Calu3 (cell line): ENCODE measurements around the gene SLC4A5. TPM values are rescaled to one million over a fixed set of nuclear protein-coding genes. Genes with fewer than 3 reads are reported as not detected.

ENCODE experiments used
- BruUV-seq: library from RNA; stranded (reverse); fragments of 400-500 nt; replicated peaks from 2 replicates; lab custom pipeline; 2021; lab: Mats Ljungman, UMichigan
- CTCF ChIA-PET: fragments of 300-600 bp; sonication (Branson Sonifier 250); formaldehyde crosslinking; loops from one replicate; lab custom pipeline; 2022; ENCODE audit warnings: antibody characterized with exemption; lab: Charles Lee
- DNase-seq: peaks from one replicate; pipeline ENCODE4 v3.0.0; 2022
- H3K27ac Mint-ChIP-seq: one replicate; pipeline ENCODE4 v1.8.0; 2022; ENCODE audit warnings: mixed read lengths; ENCODE audit not compliant: unreplicated experiment
- H3K27me3 Mint-ChIP-seq: one replicate; pipeline ENCODE4 v1.8.0; 2022; ENCODE audit warnings: mixed read lengths; ENCODE audit not compliant: unreplicated experiment
- H3K36me3 Mint-ChIP-seq: one replicate; pipeline ENCODE4 v1.8.0; 2022; ENCODE audit warnings: mild to moderate bottlenecking, moderate library complexity, mixed read lengths; ENCODE audit not compliant: insufficient read depth, unreplicated experiment
- H3K4me1 Mint-ChIP-seq: one replicate; pipeline ENCODE4 v1.8.0; 2022; ENCODE audit warnings: mild to moderate bottlenecking, low read depth, mixed read lengths; ENCODE audit not compliant: unreplicated experiment
- H3K4me3 Mint-ChIP-seq: one replicate; pipeline ENCODE4 v1.8.0; 2022; ENCODE audit warnings: mild to moderate bottlenecking, low read depth, moderate library complexity, mixed read lengths; ENCODE audit not compliant: unreplicated experiment
- H3K9me3 Mint-ChIP-seq: one replicate; pipeline ENCODE4 v1.8.0; 2022; ENCODE audit warnings: low read depth, mixed read lengths; ENCODE audit not compliant: unreplicated experiment
- CTCF ChIP-seq: fragments of 200-600 bp; IDR thresholded peaks from one replicate; pipeline ENCODE4 v1.8.0; 2022; ENCODE audit warnings: antibody characterized with exemption; ENCODE audit not compliant: unreplicated experiment
- intact Hi-C: fragments of 100-400 bp; cut with micrococcal nuclease; formaldehyde crosslinking; loops from one replicate; pipeline ENCODE4 v1.10.0; 2022; ENCODE audit not compliant: unreplicated experiment
- total RNA-seq: library from RNA; stranded (reverse); gene quantifications from 2 replicates; pipeline ENCODE4 v1.2.3, GENCODE V29; 2022

The SLC4A5 gene
- total RNA-seq, 1 experiment from 2014 or later: 7.0 TPM

DNA sequence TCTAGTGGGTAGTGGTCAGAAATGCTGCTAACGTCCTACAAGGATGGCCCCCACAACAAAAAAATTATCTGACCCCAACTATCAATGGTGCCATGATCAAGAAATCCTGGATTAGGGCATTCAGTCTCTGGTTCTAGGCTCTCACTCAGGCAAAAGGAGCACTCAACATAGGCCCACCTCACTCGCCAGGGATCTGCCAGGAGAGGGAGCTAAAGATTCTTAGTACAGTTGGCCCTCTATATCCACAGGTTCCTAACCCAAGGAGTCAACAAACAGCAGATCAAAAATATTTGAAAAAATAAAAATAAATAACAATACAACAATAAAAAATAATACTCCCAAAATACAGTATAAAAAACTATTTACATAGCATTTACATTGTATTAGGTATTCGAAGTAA, 10.0 kb downstream of the SLC4A5 start:
- BruUV-seq: no TSS peak
- Mint-ChIP-seq H3K4me3 (no peak overlapping the region), H3K9me3 (no peaks in the 10 kb centered on the region), H3K27ac (no peak overlapping the region), H3K36me3 (no peaks in the 10 kb centered on the region), H3K27me3 (no peaks in the 10 kb centered on the region), H3K4me1 (no peaks in the 10 kb centered on the region)
- intact Hi-C loops: loop anchor here (10.0 kb wide), 1 partner anchor 202 kb away; no protein-coding TSS in a partner anchor
- TF ChIP-seq CTCF: no peak
- CTCF ChIA-PET: no interaction called here
- DNase-seq: peak; percentile 22

GRCh38 chr2:74332550-74333174, 10.6 kb downstream of the SLC4A5 start:
- intact Hi-C loops: loop anchor here (10.0 kb wide), 1 partner anchor 202 kb away; no protein-coding TSS in a partner anchor
- Mint-ChIP-seq H3K36me3 (no peaks in the 10 kb centered on the region), H3K27me3 (no peaks in the 10 kb centered on the region), H3K4me1 (no peaks in the 10 kb centered on the region), H3K27ac (no peak overlapping the region), H3K9me3 (no peaks in the 10 kb centered on the region), H3K4me3 (no peak overlapping the region)
- DNase-seq: no peak
- CTCF ChIA-PET: interaction anchor here (0.7 kb wide), 1 partner anchor 14 kb away, joined by 3 read pairs; no protein-coding TSS in a partner anchor
- no TSS peak for BruUV-seq
- no peak for TF ChIP-seq CTCF

GRCh38 chr2:74328573-74328972, 14.6 kb downstream of the SLC4A5 start:
- no peak for TF ChIP-seq CTCF
- no peaks in the 10 kb centered on the region for H3K9me3 Mint-ChIP-seq
- intact Hi-C loops: no loop called here
- no TSS peak for BruUV-seq
- no peak overlapping the region for H3K27ac Mint-ChIP-seq
- H3K36me3 Mint-ChIP-seq: no peaks in the 10 kb centered on the region
- DNase-seq: no peak
- no peak overlapping the region for H3K4me3 Mint-ChIP-seq
- H3K27me3 Mint-ChIP-seq: no peaks in the 10 kb centered on the region
- no peaks in the 10 kb centered on the region for H3K4me1 Mint-ChIP-seq
- CTCF ChIA-PET: no interaction called here

DNA sequence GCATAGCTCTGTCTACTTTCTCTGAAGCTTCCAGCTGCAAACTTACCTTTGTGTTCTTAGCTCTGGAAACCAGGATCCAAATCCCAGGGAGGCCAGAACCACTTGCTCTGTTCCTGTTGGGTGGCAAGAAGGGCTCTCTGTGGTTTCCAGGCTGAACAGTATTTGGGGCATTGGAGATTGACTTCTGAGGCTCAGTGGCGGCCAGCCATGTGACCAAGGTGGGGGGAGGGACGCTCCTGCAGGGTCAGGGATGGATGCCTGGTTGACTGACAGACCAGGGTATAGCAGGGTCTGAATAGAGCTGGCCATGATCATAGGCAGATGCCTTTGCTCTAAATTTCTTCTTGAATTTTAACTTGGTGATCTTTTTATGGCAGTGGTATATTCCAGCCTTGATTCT, 15.1 kb downstream of the SLC4A5 start:
- Mint-ChIP-seq H3K27ac (no peak overlapping the region), H3K4me1 (no peaks in the 10 kb centered on the region), H3K4me3 (no peak overlapping the region), H3K36me3 (no peaks in the 10 kb centered on the region), H3K9me3 (no peaks in the 10 kb centered on the region), H3K27me3 (no peaks in the 10 kb centered on the region)
- CTCF ChIA-PET: no interaction called here
- intact Hi-C loops: no loop called here
- no TSS peak for BruUV-seq
- TF ChIP-seq CTCF: no peak
- no peak for DNase-seq
